Upper lobe of left lung (tissue), 4 donors: Measurements from ENCODE around the gene DMC1.

Experiments
- POLR2A ChIP-seq, 4 donors: fragments of 450-650 bp; IDR thresholded peaks; one replicate each; pipeline ENCODE4 v1.5.1; 2016 to 2017; ENCODE audit warnings: antibody characterized with exemption in 4 of 4, mild to moderate bottlenecking in 2 of 4
- POLR2AphosphoS5 ChIP-seq, 2 donors: sonication (generic); formaldehyde crosslinking; IDR thresholded peaks; one replicate each; pipeline ENCODE4 v1.5.1; 2017; ENCODE audit warnings: antibody characterized with exemption in 2 of 2
- TF ChIP-seq, protein P1 (sequence below), 6 experiments: fragments of 450-650 bp in 4 of 6; fragments of 200-600 bp in 2 of 6; sonication (generic) in 2 of 6; IDR thresholded peaks; one replicate each; pipeline ENCODE4 v1.5.1; 2016 to 2019; ENCODE audit warnings: antibody characterized with exemption in 6 of 6

- TF ChIP-seq, protein P1, sequence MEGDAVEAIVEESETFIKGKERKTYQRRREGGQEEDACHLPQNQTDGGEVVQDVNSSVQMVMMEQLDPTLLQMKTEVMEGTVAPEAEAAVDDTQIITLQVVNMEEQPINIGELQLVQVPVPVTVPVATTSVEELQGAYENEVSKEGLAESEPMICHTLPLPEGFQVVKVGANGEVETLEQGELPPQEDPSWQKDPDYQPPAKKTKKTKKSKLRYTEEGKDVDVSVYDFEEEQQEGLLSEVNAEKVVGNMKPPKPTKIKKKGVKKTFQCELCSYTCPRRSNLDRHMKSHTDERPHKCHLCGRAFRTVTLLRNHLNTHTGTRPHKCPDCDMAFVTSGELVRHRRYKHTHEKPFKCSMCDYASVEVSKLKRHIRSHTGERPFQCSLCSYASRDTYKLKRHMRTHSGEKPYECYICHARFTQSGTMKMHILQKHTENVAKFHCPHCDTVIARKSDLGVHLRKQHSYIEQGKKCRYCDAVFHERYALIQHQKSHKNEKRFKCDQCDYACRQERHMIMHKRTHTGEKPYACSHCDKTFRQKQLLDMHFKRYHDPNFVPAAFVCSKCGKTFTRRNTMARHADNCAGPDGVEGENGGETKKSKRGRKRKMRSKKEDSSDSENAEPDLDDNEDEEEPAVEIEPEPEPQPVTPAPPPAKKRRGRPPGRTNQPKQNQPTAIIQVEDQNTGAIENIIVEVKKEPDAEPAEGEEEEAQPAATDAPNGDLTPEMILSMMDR (IDR thresholded peaks at IDR 0.05), result no peak
- no peak for TF ChIP-seq POLR2A (IDR thresholded peaks at IDR 0.05)
- no peak for TF ChIP-seq POLR2AphosphoS5 (IDR thresholded peaks at IDR 0.05)
Measured at GRCh38 chr22:38601221-38601764, 31.3 kb upstream of the DMC1 start.
